Peyer's patch (tissue), 4 donors: Measurements from ENCODE around the gene CHN2. TPM values are rescaled to one million over a fixed set of nuclear protein-coding genes. Genes with fewer than 3 reads are reported as not detected.

Experiments used
- DNase-seq, 3 donors: peaks; one replicate each; pipeline ENCODE4 v3.0.0-alpha.2; 2017 to 2019
- H3K27ac ChIP-seq, 4 donors: fragments of 200-600 bp; sonication (generic); one replicate each; pipeline ENCODE4 v1.5.1; 2016 to 2019
- H3K27me3 ChIP-seq, 2 donors: fragments of 200-600 bp; sonication (generic); one replicate each; pipeline ENCODE4 v1.5.1; 2019
- H3K36me3 ChIP-seq, 3 donors: fragments of 200-600 bp; sonication (generic); one replicate each; pipeline ENCODE4 v1.5.1; 2016 to 2019
- H3K4me1 ChIP-seq, 4 donors: fragments of 200-600 bp; sonication (generic); one replicate each; pipeline ENCODE4 v1.5.1; 2016 to 2019
- H3K4me3 ChIP-seq, 4 donors: fragments of 200-600 bp; sonication (generic); 1 replicate in 3 of 4; 2 replicates in 1 of 4; pipeline ENCODE4 v1.5.1; 2016 to 2019; ENCODE audit warnings: mild to moderate bottlenecking in 1 of 4
- H3K9me3 ChIP-seq, 4 donors: fragments of 200-600 bp; sonication (generic); one replicate each; pipeline ENCODE4 v1.5.1; 2016 to 2019; ENCODE audit warnings: mild to moderate bottlenecking in 1 of 4
- POLR2A ChIP-seq, 2 donors: fragments of 450-650 bp; IDR thresholded peaks; one replicate each; pipeline ENCODE4 v1.5.1; 2017; ENCODE audit warnings: antibody characterized with exemption in 2 of 2, mild to moderate bottlenecking in 2 of 2, moderate library complexity in 2 of 2
- total RNA-seq, 4 donors: library from RNA; depleted of rRNA; stranded (reverse); fragments of >200 nt; gene quantifications; one replicate each; pipeline ENCODE4 v1.1.0, GENCODE V29; 2016
- TF ChIP-seq, protein P1 (sequence below), 6 experiments: fragments of 450-650 bp in 4 of 6; fragments of 200-600 bp in 2 of 6; sonication (generic) in 1 of 6; IDR thresholded peaks; one replicate each; pipeline ENCODE4 v1.5.1; 2017 to 2019; ENCODE audit warnings: antibody characterized with exemption in 6 of 6, mild to moderate bottlenecking in 3 of 6, moderate library complexity in 1 of 6

Gene CHN2
- total RNA-seq, 4 donors from 2014 or later: 29.7 to 159 (median 120) TPM

DNA sequence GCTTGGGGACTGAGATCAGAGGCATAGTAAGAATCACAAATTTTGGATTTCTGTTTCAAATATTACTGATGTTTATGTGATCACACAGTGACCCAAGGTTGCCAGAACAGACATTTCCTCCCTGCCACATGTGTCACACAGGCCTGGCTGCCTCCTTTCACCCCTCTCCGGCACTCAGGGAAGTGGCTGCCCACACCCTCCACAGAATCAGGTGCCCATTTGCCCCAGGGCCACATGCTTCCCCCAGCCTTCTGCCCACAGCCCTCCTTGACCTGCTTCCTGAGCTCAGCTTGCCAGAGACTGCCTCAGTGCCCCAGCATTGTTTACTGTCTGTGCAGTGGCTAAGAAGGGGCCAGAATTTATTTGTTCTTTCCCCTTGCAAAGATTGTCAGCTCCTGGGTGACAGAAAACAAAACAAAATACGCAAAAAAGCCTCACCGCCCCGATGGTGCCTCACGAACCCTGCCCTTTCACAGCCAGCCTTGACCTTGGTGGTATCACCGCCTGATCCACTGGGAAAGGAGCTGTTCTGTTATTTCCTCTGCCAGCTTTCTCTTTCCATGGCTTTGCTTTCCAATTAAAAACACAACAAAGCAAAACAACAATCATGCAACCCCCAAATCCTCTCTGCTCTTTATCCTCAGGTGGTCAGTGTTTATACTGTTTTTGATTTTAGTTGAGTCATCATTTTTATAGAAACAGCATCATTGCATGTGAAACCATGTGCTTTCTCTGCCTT lies 52.8 kb downstream of the CHN2 start:
- no peak for TF ChIP-seq POLR2A (IDR thresholded peaks at IDR 0.05)
- TF ChIP-seq, protein P1, sequence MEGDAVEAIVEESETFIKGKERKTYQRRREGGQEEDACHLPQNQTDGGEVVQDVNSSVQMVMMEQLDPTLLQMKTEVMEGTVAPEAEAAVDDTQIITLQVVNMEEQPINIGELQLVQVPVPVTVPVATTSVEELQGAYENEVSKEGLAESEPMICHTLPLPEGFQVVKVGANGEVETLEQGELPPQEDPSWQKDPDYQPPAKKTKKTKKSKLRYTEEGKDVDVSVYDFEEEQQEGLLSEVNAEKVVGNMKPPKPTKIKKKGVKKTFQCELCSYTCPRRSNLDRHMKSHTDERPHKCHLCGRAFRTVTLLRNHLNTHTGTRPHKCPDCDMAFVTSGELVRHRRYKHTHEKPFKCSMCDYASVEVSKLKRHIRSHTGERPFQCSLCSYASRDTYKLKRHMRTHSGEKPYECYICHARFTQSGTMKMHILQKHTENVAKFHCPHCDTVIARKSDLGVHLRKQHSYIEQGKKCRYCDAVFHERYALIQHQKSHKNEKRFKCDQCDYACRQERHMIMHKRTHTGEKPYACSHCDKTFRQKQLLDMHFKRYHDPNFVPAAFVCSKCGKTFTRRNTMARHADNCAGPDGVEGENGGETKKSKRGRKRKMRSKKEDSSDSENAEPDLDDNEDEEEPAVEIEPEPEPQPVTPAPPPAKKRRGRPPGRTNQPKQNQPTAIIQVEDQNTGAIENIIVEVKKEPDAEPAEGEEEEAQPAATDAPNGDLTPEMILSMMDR (IDR thresholded peaks at IDR 0.05): no peak
- H3K4me3 ChIP-seq: no peak overlapping the region
- H3K36me3 ChIP-seq: no peaks in the 10 kb centered on the region
- H3K27me3 ChIP-seq: no peaks in the 10 kb centered on the region
- H3K9me3 ChIP-seq: no peaks in the 10 kb centered on the region
- H3K4me1 ChIP-seq: peaks cover 0 to 7% (median 1%) of the 10 kb centered on the region in 4 donors
- no peak for DNase-seq
- H3K27ac ChIP-seq: peak overlapping the region in 2 of 4 donors; percentile 37 to 51

DNA sequence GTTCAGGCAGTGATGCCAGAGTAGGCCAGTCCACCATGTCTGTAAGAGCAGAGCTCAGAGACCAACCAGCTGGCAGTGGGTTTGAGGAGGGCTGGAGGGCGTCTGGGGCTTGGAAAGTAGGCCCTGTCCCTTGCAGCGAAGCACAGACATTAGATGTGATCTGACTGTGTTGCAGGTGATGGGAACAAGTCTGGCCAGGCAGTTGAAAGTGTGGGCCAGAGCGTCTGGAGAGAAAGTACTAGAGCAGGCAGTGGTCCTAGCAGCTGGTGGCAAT lies 53.3 kb downstream of the CHN2 start:
- H3K27ac ChIP-seq: peak overlapping the region in 3 of 4 donors; percentile 33 to 51 (median 37)

DNA sequence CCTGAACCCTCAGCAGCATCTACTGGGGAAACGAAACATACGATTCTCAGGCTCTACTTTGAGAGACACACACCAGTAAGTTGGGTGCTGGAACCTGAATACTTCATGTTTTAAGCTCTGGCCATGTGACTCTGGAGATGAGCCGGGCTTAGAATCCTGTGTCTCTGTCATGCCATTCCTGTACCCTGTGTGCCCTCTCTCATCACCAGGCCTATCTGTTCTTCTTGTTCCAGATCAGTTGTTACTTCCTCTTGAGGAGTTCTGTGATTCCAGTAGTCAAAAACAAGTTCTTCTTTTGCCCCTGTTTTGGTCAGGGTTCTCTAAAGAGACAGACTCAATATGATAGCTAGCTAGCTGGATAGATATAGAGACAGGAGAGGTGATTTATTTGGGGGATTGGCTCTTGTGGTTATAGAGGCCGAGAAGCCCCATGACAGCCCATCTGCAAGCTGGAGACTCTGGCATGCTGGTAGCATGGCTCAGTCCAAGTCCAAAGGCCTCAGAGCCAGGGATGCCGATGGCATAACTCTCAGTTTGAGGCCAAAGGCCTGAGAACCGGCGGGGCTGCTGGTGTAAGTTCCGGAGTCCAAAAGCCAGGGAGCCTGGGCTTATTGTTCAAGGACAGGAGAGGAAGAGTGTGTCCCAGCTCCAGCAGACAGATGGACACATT lies 54.3 kb downstream of the CHN2 start:
- DNase-seq: peak in 2 of 3 donors; percentile 77 to 78
- Histone ChIP-seq H3K36me3 (no peaks in the 10 kb centered on the region), H3K4me3 (no peak overlapping the region), H3K9me3 (no peaks in the 10 kb centered on the region), H3K27ac (peak overlapping the region in 3 of 4 donors; percentile 33 to 51 (median 37)), H3K4me1 (peaks cover 0 to 7% (median 1%) of the 10 kb centered on the region in 4 donors), H3K27me3 (no peaks in the 10 kb centered on the region)
- TF ChIP-seq POLR2A (IDR thresholded peaks at IDR 0.05): no peak
- TF ChIP-seq, protein P1 (IDR thresholded peaks at IDR 0.05): no peak

More for the DNA sequence above, 53.3 kb downstream of the CHN2 start:
- no peaks in the 10 kb centered on the region for H3K36me3 ChIP-seq
- H3K4me1 ChIP-seq: peaks cover 0 to 7% (median 1%) of the 10 kb centered on the region in 4 donors
- TF ChIP-seq POLR2A (IDR thresholded peaks at IDR 0.05): no peak
- TF ChIP-seq, protein P1 (IDR thresholded peaks at IDR 0.05): no peak
- no peaks in the 10 kb centered on the region for H3K9me3 ChIP-seq
- no peak overlapping the region for H3K4me3 ChIP-seq
- DNase-seq: no peak
- H3K27me3 ChIP-seq: no peaks in the 10 kb centered on the region

DNA sequence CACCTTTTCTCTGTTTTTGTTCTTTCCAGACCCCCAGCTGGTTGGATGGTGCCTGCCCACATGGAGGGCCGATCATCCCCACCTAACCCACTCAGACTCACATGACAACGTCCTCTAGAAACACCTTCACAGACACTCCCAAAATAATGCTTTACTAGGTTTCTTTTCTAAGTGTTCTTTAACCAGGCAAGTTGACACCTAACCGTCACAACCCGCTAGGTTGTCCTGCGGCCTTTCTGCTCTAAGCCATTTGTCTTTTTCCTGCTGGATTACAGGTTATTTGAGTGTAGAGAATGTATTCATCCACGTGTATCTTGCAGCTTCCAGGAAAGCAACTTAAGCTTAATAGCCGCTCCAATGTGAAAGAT lies 54.8 kb downstream of the CHN2 start:
- H3K36me3 ChIP-seq: no peaks in the 10 kb centered on the region
- no peaks in the 10 kb centered on the region for H3K27me3 ChIP-seq
- TF ChIP-seq, protein P1 (IDR thresholded peaks at IDR 0.05): no peak
- no peak for TF ChIP-seq POLR2A (IDR thresholded peaks at IDR 0.05)
- H3K4me1 ChIP-seq: peaks cover 0 to 7% (median 0%) of the 10 kb centered on the region in 4 donors
- H3K9me3 ChIP-seq: no peaks in the 10 kb centered on the region
- H3K27ac ChIP-seq: peak overlapping the region in 1 of 4 donors; percentile 51
- no peak for DNase-seq
- H3K4me3 ChIP-seq: no peak overlapping the region

DNA sequence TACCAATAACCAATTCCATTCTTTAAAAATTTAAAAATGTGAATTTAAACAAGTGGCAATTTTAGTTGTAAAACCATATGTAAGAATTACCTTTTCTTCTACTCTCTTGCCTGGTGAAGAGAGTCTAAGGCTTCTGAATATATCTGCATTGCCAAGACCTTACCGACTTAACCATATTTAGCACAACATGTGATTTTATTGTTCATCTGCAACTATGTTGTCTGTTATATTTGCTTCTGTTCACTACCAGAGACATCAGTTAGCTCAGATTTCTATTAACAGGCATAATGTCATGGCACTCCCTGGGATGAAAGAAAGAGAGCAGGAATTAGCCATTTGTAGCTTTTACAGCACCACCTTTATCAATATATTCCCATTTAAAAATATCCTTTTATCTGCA lies 55.3 kb downstream of the CHN2 start:
- peak overlapping the region in 1 of 4 donors; percentile 51 for H3K27ac ChIP-seq
- H3K4me1 ChIP-seq: peaks cover 0 to 8% (median 0%) of the 10 kb centered on the region in 4 donors
- H3K27me3 ChIP-seq: no peaks in the 10 kb centered on the region
- DNase-seq: no peak
- no peaks in the 10 kb centered on the region for H3K36me3 ChIP-seq
- no peaks in the 10 kb centered on the region for H3K9me3 ChIP-seq
- H3K4me3 ChIP-seq: no peak overlapping the region
- no peak for TF ChIP-seq POLR2A (IDR thresholded peaks at IDR 0.05)
- TF ChIP-seq, protein P1 (IDR thresholded peaks at IDR 0.05): no peak
